GM23248 (cell line): ENCODE measurements around the gene CCDC149. TPM values are rescaled to one million over a fixed set of nuclear protein-coding genes. Genes with fewer than 3 reads are reported as not detected.

ENCODE experiments used
- DNase-seq: peaks from one replicate; pipeline ENCODE4 v3.0.0-alpha.2; 2015
- H2AFZ ChIP-seq: fragments of 200-600 bp; sonication (generic); 2 replicates; pipeline ENCODE4 v1.6.1; 2016; ENCODE audit warnings: antibody characterized with exemption
- H3F3A ChIP-seq: fragments of 200-600 bp; sonication (generic); 2 replicates; pipeline ENCODE4 v1.6.1; 2016; ENCODE audit warnings: mild to moderate bottlenecking, antibody characterized with exemption, mixed run types; ENCODE audit not compliant: insufficient read depth
- H3K27ac ChIP-seq: fragments of 200-600 bp; sonication (generic); 2 replicates; pipeline ENCODE4 v1.5.1; 2016; ENCODE audit warnings: mild to moderate bottlenecking
- H3K27me3 ChIP-seq: fragments of 200-600 bp; sonication (generic); replicated peaks from 2 replicates; pipeline ENCODE4 v1.6.1; 2016; ENCODE audit warnings: mild to moderate bottlenecking; ENCODE audit not compliant: insufficient read depth
- H3K36me3 ChIP-seq: fragments of 200-600 bp; sonication (generic); 2 replicates; pipeline ENCODE4 v1.6.1; 2016; ENCODE audit warnings: low read depth, mild to moderate bottlenecking
- H3K4me1 ChIP-seq: fragments of 200-600 bp; sonication (generic); 2 replicates; pipeline ENCODE4 v1.6.1; 2016; ENCODE audit warnings: mild to moderate bottlenecking; ENCODE audit not compliant: insufficient read depth
- H3K4me2 ChIP-seq: fragments of 200-600 bp; sonication (generic); one replicate; pipeline ENCODE4 v1.6.1; 2016; ENCODE audit warnings: mild to moderate bottlenecking; ENCODE audit not compliant: unreplicated experiment
- H3K4me3 ChIP-seq: fragments of 200-600 bp; sonication (generic); 2 replicates; pipeline ENCODE4 v1.5.1; 2016; ENCODE audit warnings: mild to moderate bottlenecking
- H3K79me2 ChIP-seq: fragments of 200-600 bp; sonication (generic); 2 replicates; pipeline ENCODE4 v1.6.1; 2016; ENCODE audit warnings: mild to moderate bottlenecking; ENCODE audit not compliant: insufficient read depth
- H3K9ac ChIP-seq: fragments of 200-600 bp; sonication (generic); 2 replicates; pipeline ENCODE4 v1.6.1; 2016; ENCODE audit warnings: mild to moderate bottlenecking
- H3K9me2 ChIP-seq: fragments of 200-600 bp; sonication (generic); 2 replicates; pipeline ENCODE4 v1.6.1; 2016; ENCODE audit warnings: mixed run types, mild to moderate bottlenecking, moderate library complexity; ENCODE audit not compliant: insufficient read depth
- H3K9me3 ChIP-seq: fragments of 200-600 bp; sonication (generic); one replicate; pipeline ENCODE4 v1.6.1; 2017; ENCODE audit warnings: low read depth
- H4K20me1 ChIP-seq: fragments of 200-600 bp; sonication (generic); 2 replicates; pipeline ENCODE4 v1.6.0; 2016; ENCODE audit not compliant: insufficient read depth
- EZH2 ChIP-seq: fragments of 200-600 bp; sonication (generic); IDR thresholded peaks from 2 replicates; pipeline ENCODE4 v1.6.1; 2018; ENCODE audit warnings: antibody characterized with exemption, mild to moderate bottlenecking; ENCODE audit not compliant: insufficient read depth, poor library complexity, severe bottlenecking
- EZH2phosphoT487 ChIP-seq: fragments of 200-600 bp; sonication (generic); IDR thresholded peaks from 2 replicates; pipeline ENCODE4 v1.6.1; 2018; ENCODE audit warnings: antibody characterized with exemption, moderate library complexity, mild to moderate bottlenecking, low read depth; ENCODE audit not compliant: insufficient read depth
- WGBS, 2 experiments: methylation state at CpG; one replicate each; pipeline ENCODE4 v1.1.6; 2015 to 2017; ENCODE audit warnings: low lambda C conversion rate in 2 of 2, low coverage in 1 of 2; ENCODE audit errors: missing lambda C conversion rate in 2 of 2; 5-methylcytosine and 5-hydroxymethylcytosine counted together
- in situ Hi-C: fragments of 300-500 bp; cut with MboI; formaldehyde crosslinking; loops from 2 replicates; pipeline ENCODE4 v1.15.0; 2020
- polyA plus RNA-seq: library from polyadenylated mRNA; unstranded; fragments of >200 nt; fragmentation: Nextera tagmentation; extraction: Ambion mirVana; gene quantifications from 2 replicates; pipeline ENCODE4 v1.2.1, GENCODE V29; 2016
- total RNA-seq: library from RNA; depleted of rRNA; stranded (reverse); fragments of >200 nt; shearing (Covaris generic); gene quantifications from 2 replicates; pipeline ENCODE4 v1.2.3, GENCODE V29; 2014

The CCDC149 gene
- total and polyA plus RNA-seq, 2 experiments from 2014 or later, result 6.1 to 9.7 TPM

DNA sequence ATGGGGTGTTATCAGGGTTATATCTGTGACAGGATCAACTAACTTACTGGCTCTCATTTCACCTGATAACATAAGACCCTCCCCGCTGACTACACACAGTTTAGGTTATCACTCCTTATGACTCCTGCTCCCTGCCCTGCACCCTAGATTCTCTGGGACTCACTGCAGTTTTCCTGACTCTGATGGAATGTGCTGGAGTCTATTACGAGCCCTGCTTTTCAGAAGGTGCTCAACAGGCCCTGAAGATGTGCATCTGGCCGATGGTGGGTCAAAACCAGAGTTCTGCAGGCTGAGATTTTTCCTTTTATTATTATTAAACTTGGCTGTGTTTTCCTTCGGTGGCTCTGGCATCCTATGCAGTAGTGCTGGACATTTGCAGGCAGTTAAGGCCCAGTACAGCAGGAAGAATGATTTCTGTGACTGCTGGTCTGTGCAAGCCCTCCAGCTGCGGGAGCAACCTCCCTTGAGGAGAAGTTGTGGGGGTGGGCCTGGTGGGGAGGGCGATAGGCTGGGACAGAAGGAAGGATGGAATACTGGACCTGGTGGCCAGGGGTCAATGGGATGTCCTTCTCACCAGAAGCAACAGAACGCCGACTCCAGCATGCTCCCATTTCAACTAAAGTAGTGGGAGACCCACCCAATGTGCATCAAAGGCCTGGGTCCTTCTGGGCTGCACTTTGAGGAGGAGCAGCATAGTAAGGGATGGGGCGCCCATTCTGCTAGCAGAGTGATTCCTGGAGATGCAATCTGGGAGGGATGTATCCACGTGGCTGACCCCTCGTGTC is 106.4 kb downstream of the CCDC149 start:
- Histone ChIP-seq H3K9ac (no peak overlapping the region), H3F3A (no peaks in the 10 kb centered on the region), H3K9me3 (no peaks in the 10 kb centered on the region), H3K79me2 (no peaks in the 10 kb centered on the region), H3K27ac (no peak overlapping the region), H3K27me3 (no peaks in the 10 kb centered on the region), H3K4me1 (peaks cover 7% of the 10 kb centered on the region; the same call in 1 of the 2 replicates), H4K20me1 (no peaks in the 10 kb centered on the region), H3K36me3 (0 out of 2 replicates have a peak, but pooled peaks cover 2% of the 10 kb centered on the region), H2AFZ (no peak overlapping the region), H3K4me2 (no peak overlapping the region), H3K4me3 (no peak overlapping the region), H3K9me2 (no peaks in the 10 kb centered on the region)
- 87 to 96% methylated on average over 11 of the region's 11 CpGs for WGBS, 2 experiments
- no peak for DNase-seq
- in situ Hi-C loops, result no loop called here
- TF ChIP-seq EZH2 (no peak), EZH2phosphoT487 (no peak)

DNA sequence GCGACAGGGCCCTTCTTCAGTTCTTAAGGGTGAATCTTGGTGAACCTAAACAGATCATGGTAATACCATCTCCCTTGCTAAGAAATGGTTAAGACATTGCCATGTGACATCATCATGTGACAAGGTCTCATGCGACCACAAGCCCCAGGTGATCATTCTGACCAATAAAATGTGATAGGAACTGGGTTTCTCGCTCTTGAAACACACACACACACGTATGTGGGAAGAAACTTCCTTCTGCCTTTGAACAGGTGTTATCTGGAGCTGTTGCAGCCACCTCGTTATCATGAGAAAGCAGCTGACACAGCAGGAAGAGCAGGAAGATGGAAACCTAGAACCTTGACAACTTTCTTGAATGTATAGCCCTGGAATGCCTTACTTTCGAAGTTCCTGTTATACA is 107.3 kb downstream of the CCDC149 start:
- Histone ChIP-seq H4K20me1 (no peaks in the 10 kb centered on the region), H2AFZ (no peak overlapping the region), H3K4me3 (no peak overlapping the region), H3K79me2 (no peaks in the 10 kb centered on the region), H3K27me3 (no peaks in the 10 kb centered on the region), H3K36me3 (0 out of 2 replicates have a peak, but pooled peaks cover 2% of the 10 kb centered on the region), H3K9me2 (no peaks in the 10 kb centered on the region), H3K4me2 (no peak overlapping the region), H3K9ac (no peak overlapping the region), H3K27ac (no peak overlapping the region), H3K9me3 (no peaks in the 10 kb centered on the region), H3K4me1 (peaks cover 7% of the 10 kb centered on the region; the same call in 1 of the 2 replicates), H3F3A (no peaks in the 10 kb centered on the region)
- in situ Hi-C loops, result no loop called here
- no peak for TF ChIP-seq EZH2phosphoT487
- TF ChIP-seq EZH2, result no peak
- DNase-seq, result no peak
- 90 to 95% methylated on average over 6 of the region's 6 CpGs for WGBS, 2 experiments

- H3K9ac ChIP-seq, result no peak overlapping the region
- DNase-seq, result no peak
- H3K36me3 ChIP-seq, result 0 out of 2 replicates have a peak, but pooled peaks cover 2% of the 10 kb centered on the region
- 97 to 98% methylated on average over 5 of the region's 5 CpGs for WGBS, 2 experiments
- no peak overlapping the region for H3K27ac ChIP-seq
- no peak overlapping the region for H3K4me3 ChIP-seq
- in situ Hi-C loops, result no loop called here
- TF ChIP-seq EZH2phosphoT487 (no peak), EZH2 (no peak)
- H4K20me1 ChIP-seq, result no peaks in the 10 kb centered on the region
- H3K27me3 ChIP-seq, result no peaks in the 10 kb centered on the region
- H3K9me3 ChIP-seq, result no peaks in the 10 kb centered on the region
- peaks cover 3% of the 10 kb centered on the region; the same call in 1 of the 2 replicates for H3K4me1 ChIP-seq
- no peaks in the 10 kb centered on the region for H3K79me2 ChIP-seq
- H3K4me2 ChIP-seq, result no peak overlapping the region
- no peaks in the 10 kb centered on the region for H3F3A ChIP-seq
- no peaks in the 10 kb centered on the region for H3K9me2 ChIP-seq
- no peak overlapping the region for H2AFZ ChIP-seq
These were observed 107.8 kb downstream of the CCDC149 start for GRCh38 chr4:24805067-24805466.

- Histone ChIP-seq H3K4me3 (no peak overlapping the region), H3K36me3 (no peaks in the 10 kb centered on the region), H2AFZ (no peak overlapping the region), H4K20me1 (no peaks in the 10 kb centered on the region), H3K4me1 (no peaks in the 10 kb centered on the region), H3K4me2 (no peak overlapping the region), H3K9me3 (no peaks in the 10 kb centered on the region), H3K27me3 (no peaks in the 10 kb centered on the region), H3K27ac (no peak overlapping the region), H3K79me2 (no peaks in the 10 kb centered on the region), H3K9me2 (no peaks in the 10 kb centered on the region), H3K9ac (no peak overlapping the region), H3F3A (no peaks in the 10 kb centered on the region)
- in situ Hi-C loops, result no loop called here
- TF ChIP-seq EZH2 (no peak), EZH2phosphoT487 (no peak)
- WGBS, 2 experiments, result 85 to 86% methylated on average over 6 of the region's 6 CpGs
- no peak for DNase-seq
These were observed 110.2 kb downstream of the CCDC149 start for GRCh38 chr4:24802648-24803047.
